Measurements from ENCODE around the gene SPTB.

SPTB gene

DNA sequence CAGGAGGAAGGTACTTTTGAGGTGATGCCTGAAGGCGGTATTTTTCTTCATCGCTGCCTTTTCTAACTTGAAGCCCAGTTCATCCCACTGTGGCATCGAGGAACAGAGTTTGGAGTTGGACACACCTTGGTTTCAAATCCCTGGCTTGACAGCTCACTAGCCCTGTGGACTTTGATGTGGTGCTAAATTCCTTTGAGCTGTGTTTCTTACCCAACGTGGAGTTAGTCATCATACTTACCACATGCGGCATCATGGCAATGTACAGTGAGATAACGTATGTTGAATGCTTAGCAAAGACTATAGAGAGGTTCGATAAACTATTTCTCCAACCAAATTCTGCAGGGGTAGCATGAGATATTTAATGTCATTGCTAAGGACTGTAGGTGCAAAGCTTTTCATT lies 172.0 kb downstream of the SPTB start:
- no peak for DNase-seq

GRCh38 chr14:64706593-64707193 lies 173.0 kb downstream of the SPTB start:
- peak in 13 of 14 donors; percentile 12 to 84 (median 68) for DNase-seq

DNA sequence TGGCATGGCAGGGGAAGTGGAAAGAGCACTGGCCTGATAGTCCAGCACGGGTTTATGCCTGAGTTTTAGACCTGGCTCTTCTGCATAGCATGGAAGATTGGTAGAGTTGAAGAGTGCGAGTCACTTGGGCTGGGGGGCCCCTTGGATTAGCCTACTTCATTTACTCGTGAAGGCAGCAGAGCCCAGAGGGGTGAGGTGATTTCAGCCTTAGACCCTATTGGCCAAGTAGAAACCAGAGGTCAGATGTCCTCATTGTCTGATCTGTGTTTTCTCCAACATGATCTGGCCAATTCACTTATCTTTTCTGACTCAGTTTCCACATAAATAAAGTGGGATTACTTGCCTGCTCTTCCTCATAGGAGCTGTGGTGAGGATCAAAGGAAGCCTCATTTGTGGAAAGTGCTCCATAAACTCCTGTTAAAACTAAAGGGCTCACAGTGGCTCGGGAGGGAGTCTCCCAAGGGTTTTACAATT lies 173.6 kb downstream of the SPTB start:
- peak in 1 of 14 donors; percentile 47 for DNase-seq

DNA sequence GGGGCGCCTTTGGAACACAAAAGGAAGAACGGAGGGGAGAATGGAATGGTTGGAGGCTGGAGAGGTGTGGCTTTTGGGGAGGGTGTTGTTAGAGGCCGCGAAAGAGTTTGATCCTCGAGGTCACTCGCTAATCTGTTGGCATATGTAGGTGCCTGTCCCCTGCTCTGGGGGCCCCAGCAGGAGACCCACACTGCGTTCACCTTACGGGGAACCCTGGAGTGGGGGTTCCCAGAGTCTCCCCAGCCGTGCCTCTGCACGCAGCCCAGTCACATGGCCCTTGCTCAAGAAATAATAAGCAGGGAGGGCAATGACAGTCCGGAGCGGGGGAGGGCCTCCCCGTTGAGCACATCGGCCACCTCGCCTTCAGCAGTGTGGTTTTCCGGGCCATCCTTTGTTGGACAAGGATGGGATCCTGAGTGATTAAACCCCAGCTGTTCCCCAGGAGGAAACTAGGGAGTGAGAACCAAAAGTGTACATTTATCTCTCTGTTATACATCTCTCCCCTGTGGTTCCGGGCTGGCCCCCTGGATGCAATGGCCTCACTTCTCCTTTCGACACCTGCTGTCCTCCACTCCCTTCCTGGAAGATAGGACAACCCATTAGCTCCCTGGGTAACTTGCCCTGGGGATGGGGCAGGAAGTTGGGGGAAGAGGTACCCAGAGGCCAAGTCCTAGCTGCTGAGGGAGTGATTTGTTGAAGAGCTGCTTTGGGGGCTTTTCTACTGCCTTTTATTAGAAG lies 174.2 kb downstream of the SPTB start:
- peak in 8 of 14 donors; percentile 37 to 85 (median 64) for DNase-seq

DNA sequence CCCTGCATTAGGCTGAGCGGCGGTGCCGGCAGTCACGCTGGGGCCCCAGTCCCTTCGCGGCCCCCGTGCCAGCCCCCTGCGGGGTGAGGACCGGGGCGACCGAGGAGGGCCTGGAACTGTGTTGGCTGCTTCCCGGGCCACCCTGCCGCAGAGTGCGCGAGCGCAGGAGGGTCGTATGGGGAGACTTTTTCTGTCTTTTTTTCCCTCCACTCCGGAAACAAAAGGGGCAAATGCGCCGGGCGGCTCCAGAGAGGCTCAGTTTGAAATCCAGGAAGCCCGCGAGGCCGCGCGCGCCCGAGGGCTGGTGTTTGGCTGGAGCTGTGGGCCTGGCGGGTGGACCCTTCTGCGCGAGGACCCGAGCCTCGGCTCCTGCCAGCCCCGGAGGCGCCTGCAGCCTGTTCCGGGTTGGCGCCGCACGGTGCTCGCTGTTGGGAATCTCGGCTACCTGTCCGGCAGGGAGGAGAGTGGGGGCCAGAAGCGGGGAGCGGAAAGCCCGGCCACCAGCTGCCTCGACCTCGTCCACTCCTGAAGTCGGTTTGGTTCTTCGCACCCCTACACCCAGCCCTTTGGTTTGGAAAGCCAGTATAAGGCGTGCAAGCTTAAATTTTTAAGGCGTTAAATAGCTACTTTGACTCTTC lies 174.8 kb downstream of the SPTB start:
- DNase-seq = peak in 7 of 14 donors; percentile 24 to 73 (median 68)

- DNase-seq = peak in 12 of 14 donors; percentile 32 to 83 (median 64)
Measured at GRCh38 chr14:64704143-64704742, 175.5 kb downstream of the SPTB start, which contains the start of gene PLEKHG3. PLEKHG3 (plus strand) TSS chr14:64704424; CDS start chr14:64727632, 23,208 bp downstream.

DNA sequence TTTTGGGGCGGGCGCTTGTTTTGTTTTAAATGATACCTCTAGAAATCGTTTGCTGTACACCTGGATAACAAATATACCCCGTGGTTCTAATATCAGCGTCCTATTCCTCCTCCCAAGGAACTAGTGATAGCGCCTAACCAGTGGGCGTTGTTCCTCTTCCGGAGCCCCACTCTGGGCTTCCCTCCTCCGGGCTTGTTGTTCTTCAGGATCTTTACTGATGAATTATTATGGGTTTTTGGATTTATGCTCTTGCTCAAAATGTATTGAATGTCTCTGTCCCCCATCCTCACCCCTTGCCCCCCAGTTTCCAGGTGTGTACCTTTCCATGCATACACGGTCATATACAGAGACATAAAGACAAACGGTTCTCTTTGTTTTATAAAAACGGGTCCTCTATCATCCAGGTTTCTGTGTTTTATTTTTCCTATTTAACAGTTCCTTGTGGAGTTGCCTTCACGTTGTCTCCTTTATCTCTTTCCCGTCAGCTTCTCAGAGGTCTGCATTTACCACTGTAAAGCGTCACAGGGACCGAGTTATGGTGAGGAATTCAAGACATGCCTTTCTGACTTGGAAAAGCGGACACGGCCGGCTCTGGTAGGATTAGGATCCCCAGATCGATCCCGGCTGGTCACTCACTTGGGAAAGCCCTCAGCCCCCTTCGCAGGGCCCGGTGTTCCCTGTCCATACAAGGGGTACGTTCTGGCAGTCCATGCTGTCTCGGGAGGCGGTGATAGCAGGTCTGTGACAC lies 176.1 kb downstream of the SPTB start:
- no peak for DNase-seq

DNA sequence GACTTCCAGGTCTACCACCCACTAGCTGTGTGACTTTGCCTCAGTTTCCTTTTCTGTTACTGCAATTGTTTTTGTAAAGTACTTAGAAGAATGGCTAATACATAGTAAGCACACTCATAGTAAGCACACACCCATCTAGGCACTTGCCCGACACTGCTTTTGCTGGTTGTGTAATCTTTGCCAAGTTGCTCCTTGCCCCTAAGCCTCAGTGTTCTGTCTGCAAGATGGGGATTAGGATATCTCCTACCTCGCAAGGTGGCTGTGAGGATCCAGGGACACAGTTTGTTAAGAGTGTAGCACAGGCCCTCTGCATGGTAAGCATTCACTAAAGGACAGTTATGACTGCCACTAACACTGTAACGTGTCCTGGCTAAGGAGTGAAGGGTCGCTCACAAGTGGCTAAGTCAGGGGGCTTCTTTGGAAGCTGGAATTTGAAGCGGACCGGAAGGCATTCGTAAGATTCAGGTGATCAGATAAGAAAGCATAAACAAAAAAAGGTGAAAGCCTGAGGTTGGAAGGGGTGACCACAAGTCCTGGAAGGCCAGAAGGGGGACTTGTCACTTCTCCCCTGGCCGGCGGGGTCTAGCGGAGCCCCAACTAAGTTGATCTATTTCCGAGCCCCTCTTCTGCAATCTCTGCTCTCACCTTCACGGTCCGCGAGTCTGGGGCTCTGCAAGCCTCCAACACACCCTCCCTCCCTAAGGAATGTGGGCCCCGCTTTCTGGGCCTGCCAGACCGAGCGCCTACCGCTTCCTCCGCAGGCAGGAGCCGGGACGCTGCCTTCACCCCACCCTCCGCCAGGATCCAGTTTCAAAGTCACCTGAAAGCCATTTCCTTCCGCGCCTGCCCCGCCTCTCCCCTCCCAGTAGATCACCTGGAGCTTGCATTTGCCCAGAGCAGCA lies 177.0 kb downstream of the SPTB start:
- no peak for DNase-seq

DNA sequence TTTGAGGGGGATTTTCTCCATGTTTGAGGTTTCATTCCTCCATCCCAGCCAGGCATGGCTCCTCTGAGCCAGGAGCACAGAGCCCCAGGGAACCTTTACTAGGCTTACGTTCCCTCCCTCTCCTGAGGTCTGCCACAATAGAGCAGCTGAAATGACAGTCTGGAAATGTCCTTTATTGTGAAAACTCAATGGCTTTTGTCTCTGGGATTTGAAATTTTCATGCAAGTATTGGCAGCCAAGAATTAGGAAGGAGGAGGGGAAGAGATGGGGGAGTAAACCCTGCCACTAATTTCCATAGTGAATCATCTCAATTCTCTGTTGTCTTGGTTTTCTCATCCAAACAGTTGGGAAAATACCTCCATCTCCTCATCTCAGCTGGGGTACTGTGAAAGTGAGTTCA lies 178.0 kb downstream of the SPTB start:
- DNase-seq = peak in 1 of 14 donors; percentile 32

DNA sequence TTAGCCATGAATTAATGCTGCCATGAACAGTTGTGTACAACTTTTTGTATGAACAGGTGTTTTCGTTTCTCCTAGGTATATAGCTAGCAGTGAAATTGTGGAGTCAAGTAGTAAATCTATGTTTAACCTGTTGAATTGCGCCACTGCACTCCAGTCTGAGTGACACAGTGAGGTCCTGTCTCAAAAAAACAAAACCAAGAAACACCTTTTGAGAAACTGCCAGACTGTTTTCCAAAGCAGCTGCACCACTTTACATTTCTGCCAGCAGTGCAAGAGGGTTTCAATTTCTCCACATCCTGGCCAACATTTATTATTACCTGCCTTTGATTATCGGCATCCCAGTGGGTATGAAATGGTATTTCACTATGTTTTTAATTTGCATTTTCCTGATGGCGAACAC lies 178.8 kb downstream of the SPTB start:
- DNase-seq = no peak

- no peak for DNase-seq
Measured at GRCh38 chr14:64700290-64700689, 179.4 kb downstream of the SPTB start.

GRCh38 chr14:64698903-64699302 lies 180.8 kb downstream of the SPTB start:
- DNase-seq = no peak

DNA sequence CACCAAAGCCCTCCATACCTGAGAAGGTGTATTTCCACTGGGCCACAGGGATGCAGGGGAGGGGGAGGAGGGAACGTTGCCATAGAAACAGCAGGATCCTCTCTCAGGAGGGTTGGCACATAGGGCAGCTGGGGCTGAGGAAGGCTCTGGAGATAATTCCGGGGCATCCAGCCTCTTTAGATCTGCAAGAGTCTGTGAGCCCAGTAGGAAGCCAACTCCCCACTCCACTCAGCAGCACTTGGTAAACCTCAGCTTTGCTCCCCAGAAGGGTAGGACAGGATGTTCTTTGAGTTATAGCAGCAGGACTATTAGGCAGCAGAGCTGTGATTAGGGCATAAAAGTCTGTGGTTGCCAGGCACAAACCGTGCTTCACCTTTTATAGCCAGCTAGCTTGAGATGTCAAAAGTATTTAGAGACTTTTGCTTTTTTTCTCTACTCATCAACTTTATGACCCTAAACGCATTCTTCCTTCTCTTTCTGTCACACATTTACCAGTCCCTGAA lies 183.3 kb downstream of the SPTB start:
- no peak for DNase-seq
